Measurements from ENCODE around the gene SLC1A5. TPM values are rescaled to one million over a fixed set of nuclear protein-coding genes. Genes with fewer than 3 reads are reported as not detected.
"Not testable (repeated sequence)": the region's sequence is repeated elsewhere in the genome, so short reads cannot be mapped to it uniquely, and the experiment has no call there.

The SLC1A5 gene
- total and polyA plus RNA-seq, 2 experiments from 2014 or later: 367 to 456 TPM

DNA sequence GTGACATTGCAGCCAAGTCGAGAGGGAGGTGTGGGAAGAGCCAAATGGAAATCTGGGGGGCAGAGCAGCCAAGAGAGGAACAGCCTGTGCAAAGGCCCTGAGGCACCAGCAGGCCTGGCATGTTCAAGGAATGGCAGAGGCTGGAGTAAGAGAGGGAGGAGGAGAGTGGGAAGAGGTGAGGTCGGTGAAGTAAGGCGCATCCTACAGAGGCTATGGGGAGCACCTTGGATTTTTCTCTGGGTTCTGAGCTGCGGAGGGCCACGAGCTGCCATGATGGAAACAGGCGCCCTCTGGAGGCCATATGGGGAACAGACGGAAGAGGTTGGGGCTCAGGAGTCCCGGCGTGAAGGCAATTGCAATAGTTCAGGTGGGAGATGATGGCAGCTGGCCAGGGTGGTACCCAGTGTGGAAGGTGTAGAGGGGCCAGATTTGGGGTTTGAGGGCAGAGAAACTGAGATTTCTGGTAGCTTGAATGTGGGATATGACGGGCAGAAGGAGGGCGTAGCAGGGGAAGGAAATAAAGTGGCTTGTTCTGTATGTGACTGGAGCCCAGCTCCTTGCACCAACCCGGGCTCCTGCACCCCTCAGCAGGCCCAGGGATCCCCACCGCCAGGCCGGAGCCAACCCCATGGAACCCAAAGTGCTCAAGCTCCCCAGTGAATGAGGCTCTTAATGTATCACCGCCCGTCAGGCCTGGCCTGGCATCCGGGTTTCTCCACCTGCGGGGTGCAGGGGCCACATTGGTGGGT is 21.7 kb downstream of the SLC1A5 start:
- in situ Hi-C loops (cut with MboI): no loop called here
- H3K9me2 ChIP-seq (ENCODE audit: insufficient read depth): no peaks in the 10 kb centered on the region
- H2AFZ ChIP-seq: no peak overlapping the region
- H3K27me3 ChIP-seq (replicated peaks; ENCODE audit: insufficient read depth): no peaks in the 10 kb centered on the region
- H4K20me1 ChIP-seq (ENCODE audit: insufficient read depth): no peaks in the 10 kb centered on the region
- peak; percentile 38 for DNase-seq
- peaks cover 17% of the 10 kb centered on the region for H3F3A ChIP-seq (ENCODE audit: insufficient read depth)
- H3K79me2 ChIP-seq (ENCODE audit: insufficient read depth): no peaks in the 10 kb centered on the region
- H3K9ac ChIP-seq: no peak overlapping the region
- H3K27ac ChIP-seq: no peak overlapping the region
- 69 to 74% methylated on average over 18 of the region's 18 CpGs for WGBS, 2 experiments (ENCODE audit: low coverage in 1 of 2, low lambda C conversion rate in 2 of 2, missing lambda C conversion rate in 2 of 2)
- H3K4me3 ChIP-seq: no peak overlapping the region
- no peaks in the 10 kb centered on the region for H3K9me3 ChIP-seq (ENCODE audit: low read depth)
- no peaks in the 10 kb centered on the region; the same call in 1 of the 2 replicates for H3K36me3 ChIP-seq (ENCODE audit: low read depth)
- H3K4me2 ChIP-seq (ENCODE audit: unreplicated experiment): no peak overlapping the region
- H3K4me1 ChIP-seq (ENCODE audit: insufficient read depth): no peaks in the 10 kb centered on the region
- TF ChIP-seq EZH2phosphoT487 (IDR thresholded peaks at IDR 0.05; ENCODE audit: insufficient read depth, low read depth) (no peak), EZH2 (IDR thresholded peaks at IDR 0.05; ENCODE audit: insufficient read depth, poor library complexity, severe bottlenecking) (no peak)

DNA sequence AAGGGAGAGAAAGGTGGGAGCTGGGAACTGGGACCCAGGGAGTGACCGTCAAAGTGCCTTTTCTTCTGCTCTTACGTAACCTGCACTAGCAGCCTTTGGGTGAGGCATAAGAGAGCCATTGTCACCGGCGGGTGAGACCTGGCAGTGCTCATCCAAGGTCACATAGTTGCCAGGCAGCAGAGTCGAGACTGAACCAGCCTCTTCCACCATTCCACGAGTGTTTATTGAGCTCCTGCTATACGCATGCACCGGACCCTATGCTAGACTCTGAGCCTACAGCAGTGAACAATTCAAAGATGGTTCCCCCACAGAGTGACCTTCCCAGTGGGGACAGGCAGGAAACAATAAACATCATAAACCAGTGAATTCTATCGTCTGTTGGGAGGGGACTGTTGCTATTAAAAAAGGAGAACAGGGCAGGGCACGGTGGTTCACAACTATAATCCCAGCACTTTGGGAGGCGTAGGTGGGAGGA is 23.5 kb downstream of the SLC1A5 start:
- H3K27me3 ChIP-seq (replicated peaks; ENCODE audit: insufficient read depth): no peaks in the 10 kb centered on the region
- no peak overlapping the region for H3K9ac ChIP-seq
- no peaks in the 10 kb centered on the region for H3K36me3 ChIP-seq (ENCODE audit: low read depth)
- 70 to 73% methylated on average over 11 of the region's 11 CpGs for WGBS, 2 experiments (ENCODE audit: low coverage in 1 of 2, low lambda C conversion rate in 2 of 2, missing lambda C conversion rate in 2 of 2)
- no peaks in the 10 kb centered on the region for H3K9me3 ChIP-seq (ENCODE audit: low read depth)
- in situ Hi-C loops (cut with MboI): no loop called here
- no peak overlapping the region for H3K4me3 ChIP-seq
- H2AFZ ChIP-seq: no peak overlapping the region
- TF ChIP-seq EZH2phosphoT487 (IDR thresholded peaks at IDR 0.05; ENCODE audit: insufficient read depth, low read depth): no peak
- TF ChIP-seq EZH2 (IDR thresholded peaks at IDR 0.05; ENCODE audit: insufficient read depth, poor library complexity, severe bottlenecking): no peak
- no peak for DNase-seq
- H3K4me1 ChIP-seq (ENCODE audit: insufficient read depth): peaks cover 15% of the 10 kb centered on the region
- no peaks in the 10 kb centered on the region for H3K9me2 ChIP-seq (ENCODE audit: insufficient read depth)
- H3K79me2 ChIP-seq (ENCODE audit: insufficient read depth): no peaks in the 10 kb centered on the region
- H4K20me1 ChIP-seq (ENCODE audit: insufficient read depth): no peaks in the 10 kb centered on the region
- H3K27ac ChIP-seq: no peak overlapping the region
- no peak overlapping the region for H3K4me2 ChIP-seq (ENCODE audit: unreplicated experiment)
- peaks cover 20% of the 10 kb centered on the region for H3F3A ChIP-seq (ENCODE audit: insufficient read depth)

- H3K27ac ChIP-seq: no peak overlapping the region
- WGBS, 2 experiments (ENCODE audit: low coverage in 1 of 2, low lambda C conversion rate in 2 of 2, missing lambda C conversion rate in 2 of 2): 83 to 86% methylated on average over 6 of the region's 6 CpGs
- TF ChIP-seq EZH2phosphoT487 (IDR thresholded peaks at IDR 0.05; ENCODE audit: insufficient read depth, low read depth): no peak
- TF ChIP-seq EZH2 (IDR thresholded peaks at IDR 0.05; ENCODE audit: insufficient read depth, poor library complexity, severe bottlenecking): no peak
These were observed 26.0 kb downstream of the SLC1A5 start for GRCh38 chr19:46762245-46762890.

DNA sequence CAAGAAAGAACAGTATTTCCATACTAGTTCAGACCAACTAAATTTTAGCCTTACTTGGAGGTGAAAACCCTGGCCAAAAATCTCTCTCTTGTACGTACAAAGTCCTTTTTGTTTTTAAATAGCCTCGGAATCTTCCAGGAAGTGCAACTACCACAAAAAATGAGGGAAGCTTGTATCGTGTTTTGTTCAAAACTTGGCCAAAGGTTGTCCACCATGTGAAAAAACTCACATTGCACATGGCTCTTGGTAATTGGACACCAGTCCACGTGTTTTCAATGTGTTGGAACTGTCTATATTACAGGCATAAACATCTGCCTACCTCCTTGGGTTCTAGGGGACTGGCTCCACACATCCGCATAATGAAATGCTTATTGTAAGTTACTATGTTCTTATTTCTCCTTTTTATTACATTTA is 27.0 kb downstream of the SLC1A5 start:
- DNase-seq: peak; percentile 28
- in situ Hi-C loops (cut with MboI): no loop called here

More at GRCh38 chr19:46762245-46762890, 26.0 kb downstream of the SLC1A5 start:
- peaks cover 25% of the 10 kb centered on the region for H3K4me1 ChIP-seq (ENCODE audit: insufficient read depth)
- peaks cover 31% of the 10 kb centered on the region for H3F3A ChIP-seq (ENCODE audit: insufficient read depth)
- no peak overlapping the region for H2AFZ ChIP-seq
- H3K4me2 ChIP-seq (ENCODE audit: unreplicated experiment): no peak overlapping the region
- H3K9ac ChIP-seq: no peak overlapping the region
- no peaks in the 10 kb centered on the region for H3K36me3 ChIP-seq (ENCODE audit: low read depth)
- no peaks in the 10 kb centered on the region for H3K27me3 ChIP-seq (replicated peaks; ENCODE audit: insufficient read depth)
- H3K9me2 ChIP-seq (ENCODE audit: insufficient read depth): no peaks in the 10 kb centered on the region
- DNase-seq: no peak
- in situ Hi-C loops (cut with MboI): no loop called here
- H3K9me3 ChIP-seq (ENCODE audit: low read depth): no peaks in the 10 kb centered on the region
- no peak overlapping the region for H3K4me3 ChIP-seq
- H3K79me2 ChIP-seq (ENCODE audit: insufficient read depth): no peaks in the 10 kb centered on the region
- no peaks in the 10 kb centered on the region for H4K20me1 ChIP-seq (ENCODE audit: insufficient read depth)

DNA sequence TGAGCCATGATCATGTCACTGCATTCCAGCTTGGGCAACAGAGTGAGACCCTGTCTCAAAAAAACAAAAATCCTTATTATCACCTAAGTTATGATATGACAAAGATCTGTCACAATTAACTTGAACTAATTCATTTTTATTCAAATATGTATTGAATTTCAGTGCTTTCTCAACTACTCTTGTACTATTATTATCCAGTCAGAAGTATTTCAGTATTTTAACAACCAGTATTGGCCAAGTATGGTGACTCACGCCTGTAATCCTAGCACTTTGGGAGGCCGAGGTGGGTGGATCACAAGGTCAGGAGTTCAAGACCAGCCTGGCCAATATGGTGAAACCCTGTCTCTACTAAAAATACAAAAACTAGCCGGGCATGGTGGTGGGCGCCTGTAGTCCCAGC is 27.5 kb downstream of the SLC1A5 start:
- H3K9me2 ChIP-seq (ENCODE audit: insufficient read depth); H3K4me2 ChIP-seq (ENCODE audit: unreplicated experiment); H3K36me3 ChIP-seq (ENCODE audit: low read depth); H3K79me2 ChIP-seq (ENCODE audit: insufficient read depth); H4K20me1 ChIP-seq (ENCODE audit: insufficient read depth); H2AFZ ChIP-seq; H3K4me3 ChIP-seq; H3K27me3 ChIP-seq (replicated peaks; ENCODE audit: insufficient read depth); H3K9me3 ChIP-seq (ENCODE audit: low read depth); in situ Hi-C loops (cut with MboI): not testable (repeated sequence)
- H3K27ac ChIP-seq: peak overlapping the region; percentile 93
- peaks cover 25% of the 10 kb centered on the region for H3K4me1 ChIP-seq (ENCODE audit: insufficient read depth)
- H3F3A ChIP-seq (ENCODE audit: insufficient read depth): peaks cover 31% of the 10 kb centered on the region
- peak; percentile 75 for DNase-seq
- WGBS, 2 experiments (ENCODE audit: low coverage in 1 of 2, low lambda C conversion rate in 2 of 2, missing lambda C conversion rate in 2 of 2): 26 to 27% methylated on average over 4 of the region's 4 CpGs
- H3K9ac ChIP-seq: peak overlapping the region; percentile 71

More for the DNA sequence above, 27.0 kb downstream of the SLC1A5 start:
- no peaks in the 10 kb centered on the region for H3K9me3 ChIP-seq (ENCODE audit: low read depth)
- no peaks in the 10 kb centered on the region for H3K79me2 ChIP-seq (ENCODE audit: insufficient read depth)
- H3K9ac ChIP-seq: peak overlapping the region; percentile 23; the same call in 1 of the 2 replicates
- H3K27ac ChIP-seq: peak overlapping the region; percentile 93
- H3K9me2 ChIP-seq (ENCODE audit: insufficient read depth): no peaks in the 10 kb centered on the region
- no peak overlapping the region for H3K4me3 ChIP-seq
- no peak for TF ChIP-seq EZH2phosphoT487 (IDR thresholded peaks at IDR 0.05; ENCODE audit: insufficient read depth, low read depth)
- no peak for TF ChIP-seq EZH2 (IDR thresholded peaks at IDR 0.05; ENCODE audit: insufficient read depth, poor library complexity, severe bottlenecking)
- no peak overlapping the region for H3K4me2 ChIP-seq (ENCODE audit: unreplicated experiment)
- H3K36me3 ChIP-seq (ENCODE audit: low read depth): no peaks in the 10 kb centered on the region
- no peak overlapping the region for H2AFZ ChIP-seq
- no peaks in the 10 kb centered on the region for H4K20me1 ChIP-seq (ENCODE audit: insufficient read depth)
- H3F3A ChIP-seq (ENCODE audit: insufficient read depth): peaks cover 31% of the 10 kb centered on the region
- H3K4me1 ChIP-seq (ENCODE audit: insufficient read depth): peaks cover 25% of the 10 kb centered on the region
- 58 to 59% methylated on average over 5 of the region's 5 CpGs for WGBS, 2 experiments (ENCODE audit: low coverage in 1 of 2, low lambda C conversion rate in 2 of 2, missing lambda C conversion rate in 2 of 2)
- H3K27me3 ChIP-seq (replicated peaks; ENCODE audit: insufficient read depth): no peaks in the 10 kb centered on the region

Measured in GM23248 (cell line).